GM18517 (cell line): Measurements from ENCODE around the gene BABAM2.

Experiments used
- ATAC-seq: cut with Tn5 transposase; IDR thresholded peaks from one replicate; pipeline ENCODE4 v1.9.1; 2021; ENCODE audit warnings: mild to moderate bottlenecking, moderate library complexity; ENCODE audit not compliant: unreplicated experiment

The BABAM2 gene

GRCh38 chr2:27906074-27906473 lies 15.5 kb downstream of the BABAM2 start:
- ATAC-seq: no peak

GRCh38 chr2:27907547-27907946 lies 17.0 kb downstream of the BABAM2 start:
- ATAC-seq: no peak

- ATAC-seq: no peak
These were observed 19.4 kb downstream of the BABAM2 start for GRCh38 chr2:27909901-27910300.

DNA sequence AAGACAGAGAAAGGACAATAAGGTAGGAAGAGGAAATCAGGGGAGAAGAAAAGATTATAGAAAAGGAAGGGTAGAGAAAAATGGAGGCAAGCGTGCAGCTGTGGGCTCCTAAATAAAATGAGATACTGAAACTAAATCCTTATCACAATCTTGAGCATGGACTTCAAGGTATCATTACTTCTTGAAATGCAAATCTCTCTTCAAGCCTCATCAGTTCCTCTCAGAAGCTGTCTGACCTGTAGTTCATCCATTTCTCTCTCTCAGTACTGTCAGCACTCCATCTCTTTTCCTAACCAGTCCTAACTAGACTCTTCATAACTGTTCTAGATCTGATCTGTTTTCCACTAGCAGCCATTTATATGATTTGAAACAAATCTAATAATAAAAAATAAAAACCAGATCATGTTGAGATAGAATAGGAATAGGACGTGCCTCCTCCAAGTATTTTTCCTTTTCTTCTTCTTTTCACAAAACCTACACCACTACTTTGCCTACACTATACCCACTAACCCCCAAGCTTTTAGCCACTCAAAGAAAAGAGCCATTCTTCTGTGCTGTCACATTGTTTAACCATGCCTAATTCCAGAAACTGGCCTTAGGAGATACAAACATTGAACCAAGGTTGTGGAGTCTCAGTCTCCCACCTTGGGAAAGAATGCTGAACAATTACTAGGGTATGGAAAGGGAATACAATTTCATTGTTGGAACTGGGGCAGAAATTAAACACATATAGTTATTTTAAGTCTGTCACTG lies 21.1 kb downstream of the BABAM2 start:
- ATAC-seq: no peak

DNA sequence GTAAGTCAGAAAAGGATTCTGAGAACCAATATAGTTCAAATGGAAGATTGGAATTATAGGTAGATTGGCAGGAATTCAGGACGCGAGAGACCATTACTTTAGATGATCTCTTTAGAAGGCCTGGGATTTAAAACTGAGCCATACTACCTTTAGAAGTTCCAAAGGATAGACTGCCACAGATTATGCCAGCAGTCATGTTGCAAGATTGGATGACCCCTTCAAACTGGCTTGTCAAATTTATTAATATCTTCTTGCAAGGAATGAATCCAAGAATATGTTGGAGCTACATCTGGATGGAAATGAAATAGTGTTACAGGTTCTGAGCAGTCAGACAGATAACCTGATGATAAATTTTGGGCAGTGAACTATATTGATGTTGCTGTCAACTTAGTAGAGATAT lies 22.0 kb downstream of the BABAM2 start:
- ATAC-seq: no peak

GRCh38 chr2:27914041-27914804 lies 23.7 kb downstream of the BABAM2 start:
- no peak for ATAC-seq

GRCh38 chr2:27914805-27915175 lies 24.3 kb downstream of the BABAM2 start:
- no peak for ATAC-seq

DNA sequence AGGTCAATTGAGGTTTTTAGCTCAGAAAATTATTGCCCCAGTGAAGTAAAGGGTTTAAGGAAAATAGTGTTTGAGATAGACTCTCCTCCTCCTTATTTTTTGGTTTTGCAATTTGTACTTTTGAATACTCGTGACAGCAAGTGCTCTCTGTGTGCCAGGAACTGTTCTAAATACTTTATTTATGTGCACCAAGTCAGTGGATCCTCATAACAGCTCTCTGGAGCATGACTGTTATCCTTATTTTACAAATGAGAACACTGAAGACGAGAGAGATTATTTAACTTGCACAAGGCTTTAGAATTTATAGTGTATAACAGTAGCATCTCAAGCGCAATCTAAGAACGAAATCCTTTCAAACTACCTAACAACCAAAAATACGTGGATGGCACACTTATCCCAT lies 24.7 kb downstream of the BABAM2 start:
- ATAC-seq: no peak

DNA sequence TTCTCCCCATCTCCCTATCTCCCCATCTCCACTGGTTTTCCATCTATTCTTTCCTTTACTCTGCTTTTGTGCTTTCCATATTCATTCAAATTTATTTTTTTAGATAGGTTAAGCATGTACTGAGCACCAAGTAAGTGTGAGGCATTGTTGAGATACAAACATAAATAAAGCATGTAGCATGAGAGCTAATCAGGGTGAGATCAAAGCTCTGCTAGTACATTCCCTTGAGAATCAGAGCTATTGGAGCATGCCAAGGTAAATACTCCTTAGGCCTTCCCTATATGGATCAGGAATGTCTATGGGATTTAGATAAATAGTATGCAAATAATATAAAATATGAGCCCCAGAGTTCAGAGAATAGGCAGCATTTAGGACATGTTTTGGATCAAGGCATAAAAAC lies 25.3 kb downstream of the BABAM2 start:
- no peak for ATAC-seq

- ATAC-seq: no peak
These were observed 25.9 kb downstream of the BABAM2 start for GRCh38 chr2:27916293-27916995.

DNA sequence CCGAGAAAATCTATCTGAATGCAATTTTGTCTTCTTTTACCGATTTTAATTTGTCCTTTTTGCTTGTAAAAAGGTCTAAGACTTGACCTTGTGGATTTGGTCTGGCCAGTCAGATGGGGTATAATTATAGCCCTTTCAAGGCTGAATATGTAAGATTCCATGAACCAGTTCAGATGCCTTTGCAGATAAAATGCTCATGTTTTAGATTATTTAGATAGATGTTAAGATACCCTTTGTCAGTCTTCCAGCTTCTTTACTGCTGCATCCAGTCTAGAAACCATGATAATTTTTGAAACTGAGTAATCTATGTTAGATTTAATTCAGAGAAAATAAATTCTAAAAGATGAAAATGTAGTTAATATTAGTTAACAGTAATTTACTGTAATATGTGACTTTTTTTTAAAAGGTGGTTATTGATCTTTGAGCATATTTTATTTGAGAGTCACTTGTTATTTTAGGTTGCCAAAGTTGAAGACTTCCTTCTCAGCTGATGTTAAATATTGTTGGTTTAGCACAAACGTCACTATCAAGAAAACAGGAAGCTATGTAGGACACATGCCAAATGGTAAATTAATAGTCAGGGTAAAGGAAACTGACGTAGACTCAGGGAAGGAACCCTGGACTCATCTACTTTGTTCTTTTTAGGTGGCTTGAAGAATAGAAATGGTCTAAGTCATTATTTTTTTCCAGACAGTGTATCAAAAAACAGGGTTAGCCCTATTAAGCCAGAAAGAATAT lies 29.8 kb downstream of the BABAM2 start:
- no peak for ATAC-seq

GRCh38 chr2:27921424-27921823 lies 30.9 kb downstream of the BABAM2 start:
- ATAC-seq: no peak

DNA sequence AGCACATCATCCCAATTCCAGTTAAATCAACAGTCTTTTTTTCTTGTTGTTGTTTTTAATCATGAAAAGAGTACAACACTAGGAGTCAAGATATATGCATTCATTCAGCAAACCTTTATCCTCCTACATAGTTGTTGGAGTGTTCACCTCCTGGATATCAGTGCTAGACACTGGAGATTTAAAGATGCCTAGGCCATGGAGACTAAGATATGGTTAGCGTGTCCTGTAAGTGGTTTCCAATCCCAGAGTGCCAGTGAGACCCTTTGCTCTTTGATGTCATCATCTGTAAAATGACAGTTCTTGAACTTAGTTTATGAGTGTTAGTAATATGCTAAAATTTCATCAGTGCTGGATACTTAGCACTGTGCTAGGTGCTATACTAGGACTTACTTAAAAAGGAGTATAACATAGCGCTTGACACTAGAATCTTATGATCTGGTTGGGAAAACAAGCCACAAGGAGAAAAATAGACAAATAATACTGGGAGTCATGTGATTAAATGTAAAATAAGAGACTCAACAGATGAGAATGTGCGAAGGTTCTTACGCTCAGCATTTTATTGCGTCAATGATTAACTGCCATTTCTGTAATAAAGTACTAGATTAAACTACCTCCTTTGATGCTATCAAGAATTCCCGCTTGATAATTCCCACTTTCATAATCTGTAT lies 31.5 kb downstream of the BABAM2 start:
- ATAC-seq: no peak

DNA sequence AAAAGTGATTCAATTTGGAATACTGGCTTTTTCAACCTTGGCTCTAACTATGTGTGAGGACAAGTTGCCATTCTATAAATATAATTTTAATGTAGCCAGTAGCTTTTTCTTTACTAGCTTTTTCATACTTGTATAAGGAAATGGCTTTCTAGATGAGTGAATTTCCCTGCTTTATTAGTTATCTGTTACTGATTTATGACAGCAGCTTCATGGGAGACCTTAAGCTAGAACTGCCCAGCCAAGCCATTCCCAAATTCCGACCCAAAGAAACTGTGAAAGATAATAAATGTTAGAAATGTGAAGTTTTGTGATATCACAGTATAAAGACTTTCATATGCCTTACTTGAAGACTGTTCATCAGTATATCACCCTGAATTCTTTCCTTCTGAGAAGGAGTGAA lies 32.3 kb downstream of the BABAM2 start:
- no peak for ATAC-seq

DNA sequence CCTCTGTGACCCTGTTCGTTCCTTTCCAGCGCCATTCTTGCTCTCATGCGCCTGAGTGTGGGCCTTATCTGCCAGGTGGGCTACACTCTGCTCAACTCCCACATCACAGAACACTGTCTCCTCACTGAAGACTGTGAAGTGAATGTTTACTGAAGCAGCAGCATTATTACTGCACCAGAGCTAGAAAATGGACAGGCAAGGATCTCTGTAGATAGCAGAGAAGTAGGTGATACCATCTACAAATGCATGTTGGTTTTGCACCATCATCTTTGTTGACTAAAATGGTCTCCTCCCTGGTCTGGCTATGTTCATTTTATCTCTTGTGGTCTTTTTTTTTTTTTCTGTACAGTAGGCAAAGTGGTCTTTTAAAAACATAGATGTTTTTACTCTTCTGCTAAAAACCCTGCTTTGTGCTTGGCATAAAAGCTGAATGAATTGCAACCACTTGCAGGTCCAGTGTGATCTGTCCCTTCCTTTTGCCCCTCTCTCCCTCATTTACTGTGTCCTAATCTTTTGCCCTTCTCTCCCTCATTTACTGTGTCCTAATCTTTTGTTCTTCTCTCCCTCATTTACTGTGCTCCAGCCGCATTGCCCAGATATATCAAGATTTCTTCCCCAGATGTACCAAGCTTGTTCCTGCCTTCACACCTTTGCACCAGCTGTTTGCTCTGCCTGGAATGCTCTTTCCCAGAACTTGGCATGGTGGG lies 35.4 kb downstream of the BABAM2 start:
- no peak for ATAC-seq

DNA sequence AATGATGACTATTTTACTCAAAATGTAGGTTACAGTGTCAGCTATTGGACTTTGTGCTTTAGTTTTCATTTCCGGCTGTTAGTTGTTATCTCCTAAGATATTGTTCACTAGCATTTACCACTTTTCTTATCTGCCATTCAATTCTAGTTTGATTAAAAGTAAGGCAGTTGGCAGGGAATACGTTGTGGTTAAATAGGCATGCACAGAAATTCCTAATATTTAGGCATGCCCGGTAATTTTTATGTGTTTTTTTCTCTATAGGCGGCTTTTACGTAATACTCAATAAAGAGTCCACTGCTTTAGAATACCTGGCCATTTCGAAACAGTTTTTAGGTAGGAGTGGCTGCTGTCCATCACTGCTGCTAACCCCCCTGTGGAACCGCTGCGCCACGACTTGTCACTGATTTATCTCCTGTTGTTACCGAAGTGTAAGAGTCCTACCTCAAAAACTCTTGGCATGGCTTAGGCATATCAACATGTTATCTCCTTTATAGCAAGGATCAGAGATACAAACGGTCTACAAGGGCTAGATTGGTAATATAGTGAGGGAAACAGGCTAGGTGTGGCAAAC lies 39.5 kb downstream of the BABAM2 start:
- no peak for ATAC-seq

- no peak for ATAC-seq
These were observed 40.9 kb downstream of the BABAM2 start for GRCh38 chr2:27931361-27931950.

DNA sequence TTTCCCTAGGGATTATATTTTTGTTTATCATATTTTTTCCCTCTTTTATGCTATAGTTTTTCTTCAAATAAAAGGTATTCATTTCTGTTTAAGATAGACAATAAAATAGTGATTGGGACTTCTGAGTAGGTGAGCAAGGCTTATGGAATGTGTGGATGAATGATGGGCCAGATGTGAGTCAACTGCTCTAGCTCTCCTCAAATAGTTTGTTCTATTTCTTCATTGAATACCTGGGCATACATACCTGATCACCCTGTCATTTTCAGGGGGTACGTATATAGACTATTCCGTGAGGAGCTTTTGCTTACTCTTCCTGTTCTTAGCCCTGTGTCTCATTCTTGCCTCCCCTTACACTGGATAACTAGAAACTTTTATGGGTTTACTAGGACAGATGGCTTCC lies 41.9 kb downstream of the BABAM2 start:
- no peak for ATAC-seq

GRCh38 chr2:27935026-27935425 lies 44.5 kb downstream of the BABAM2 start:
- no peak for ATAC-seq
